ENCODE measurements around the gene TTF2. TPM values are rescaled to one million over a fixed set of nuclear protein-coding genes. Genes with fewer than 3 reads are reported as not detected.

Gene TTF2
- total and polyA plus RNA-seq, 2 experiments from 2014 or later: 13.5 to 28.3 TPM

DNA sequence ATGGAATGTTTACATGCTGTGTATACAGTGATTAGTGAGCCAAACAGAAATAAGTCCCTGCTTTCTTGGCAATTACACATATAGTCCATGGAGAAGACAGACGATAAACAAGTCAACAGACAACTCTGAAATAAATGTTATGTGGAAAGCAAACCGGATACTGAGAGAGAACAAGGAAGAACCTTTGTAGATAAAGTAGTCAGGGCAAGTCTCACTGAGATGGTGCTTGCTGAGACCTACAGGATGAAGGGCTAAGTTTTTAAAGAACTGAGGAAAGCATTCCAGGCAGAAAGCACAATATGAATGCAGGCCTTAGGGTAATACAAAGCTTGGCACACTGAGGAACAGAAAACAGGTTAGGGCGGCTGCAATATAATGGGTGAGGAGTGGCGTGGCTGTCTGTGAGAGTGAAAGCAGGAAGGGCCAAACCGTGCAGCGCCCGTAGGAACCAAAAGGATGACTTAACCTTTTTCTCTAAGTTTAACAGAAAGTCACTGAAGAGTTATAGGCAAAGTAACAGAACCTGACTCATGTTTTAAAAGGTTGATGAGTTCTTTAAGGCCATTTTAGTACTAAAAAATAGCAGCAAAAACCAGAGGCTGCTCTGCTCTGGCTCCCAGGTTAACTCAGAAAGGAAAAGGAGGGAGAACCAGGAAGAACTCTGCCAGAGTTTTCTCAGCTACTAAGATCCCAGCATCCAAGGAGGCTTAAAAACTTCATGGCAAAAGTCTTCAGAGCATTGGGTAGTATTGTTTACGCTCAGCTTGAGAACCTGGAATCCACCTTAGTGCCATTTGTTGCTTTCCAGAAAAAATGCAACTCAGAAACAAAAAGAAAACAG, 8.7 kb upstream of the TTF2 start:
- no peak overlapping the region for H3K4me3 ChIP-seq
- peak in 1 of 2 donors; percentile 21 for DNase-seq (ENCODE audit: low read depth in 1 of 2, low spot score in 1 of 2)
- no peaks in the 10 kb centered on the region for H3K4me1 ChIP-seq (ENCODE audit: low read depth)
- no peak overlapping the region for H3K27ac ChIP-seq
- H3K36me3 ChIP-seq: no peaks in the 10 kb centered on the region
- H3K27me3 ChIP-seq: no peaks in the 10 kb centered on the region
- TF ChIP-seq, protein P1, sequence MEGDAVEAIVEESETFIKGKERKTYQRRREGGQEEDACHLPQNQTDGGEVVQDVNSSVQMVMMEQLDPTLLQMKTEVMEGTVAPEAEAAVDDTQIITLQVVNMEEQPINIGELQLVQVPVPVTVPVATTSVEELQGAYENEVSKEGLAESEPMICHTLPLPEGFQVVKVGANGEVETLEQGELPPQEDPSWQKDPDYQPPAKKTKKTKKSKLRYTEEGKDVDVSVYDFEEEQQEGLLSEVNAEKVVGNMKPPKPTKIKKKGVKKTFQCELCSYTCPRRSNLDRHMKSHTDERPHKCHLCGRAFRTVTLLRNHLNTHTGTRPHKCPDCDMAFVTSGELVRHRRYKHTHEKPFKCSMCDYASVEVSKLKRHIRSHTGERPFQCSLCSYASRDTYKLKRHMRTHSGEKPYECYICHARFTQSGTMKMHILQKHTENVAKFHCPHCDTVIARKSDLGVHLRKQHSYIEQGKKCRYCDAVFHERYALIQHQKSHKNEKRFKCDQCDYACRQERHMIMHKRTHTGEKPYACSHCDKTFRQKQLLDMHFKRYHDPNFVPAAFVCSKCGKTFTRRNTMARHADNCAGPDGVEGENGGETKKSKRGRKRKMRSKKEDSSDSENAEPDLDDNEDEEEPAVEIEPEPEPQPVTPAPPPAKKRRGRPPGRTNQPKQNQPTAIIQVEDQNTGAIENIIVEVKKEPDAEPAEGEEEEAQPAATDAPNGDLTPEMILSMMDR (IDR thresholded peaks at IDR 0.05; ENCODE audit: low read depth, low read length): no peak
- H3K9me3 ChIP-seq (ENCODE audit: low read depth): no peaks in the 10 kb centered on the region

DNA sequence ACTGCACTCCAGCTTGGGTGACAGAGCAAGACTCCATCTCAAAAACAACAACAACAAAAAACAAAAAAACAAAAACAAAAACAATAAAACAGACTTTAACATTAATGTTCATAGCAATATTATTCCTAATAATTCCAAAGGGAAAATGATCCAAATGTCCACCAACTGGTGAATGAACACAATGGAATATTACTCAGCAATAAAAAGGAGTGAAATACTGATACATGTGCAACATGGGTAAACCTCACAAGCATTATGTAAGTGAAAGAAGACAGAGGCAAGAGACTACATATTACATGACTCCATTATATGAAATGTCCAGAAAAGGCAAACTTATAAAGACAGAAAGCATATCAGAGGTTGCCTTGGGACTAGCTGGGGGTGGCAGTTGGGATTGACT, 6.1 kb upstream of the TTF2 start:
- no peak overlapping the region for H3K27ac ChIP-seq
- H3K4me3 ChIP-seq: no peak overlapping the region
- no peaks in the 10 kb centered on the region for H3K27me3 ChIP-seq
- H3K9me3 ChIP-seq (ENCODE audit: low read depth): no peaks in the 10 kb centered on the region
- H3K4me1 ChIP-seq (ENCODE audit: low read depth): peaks cover 5% of the 10 kb centered on the region
- TF ChIP-seq, protein P1 (IDR thresholded peaks at IDR 0.05; ENCODE audit: low read depth, low read length): no peak
- H3K36me3 ChIP-seq: no peaks in the 10 kb centered on the region
- no peak for DNase-seq (ENCODE audit: low read depth in 1 of 2, low spot score in 1 of 2)

DNA sequence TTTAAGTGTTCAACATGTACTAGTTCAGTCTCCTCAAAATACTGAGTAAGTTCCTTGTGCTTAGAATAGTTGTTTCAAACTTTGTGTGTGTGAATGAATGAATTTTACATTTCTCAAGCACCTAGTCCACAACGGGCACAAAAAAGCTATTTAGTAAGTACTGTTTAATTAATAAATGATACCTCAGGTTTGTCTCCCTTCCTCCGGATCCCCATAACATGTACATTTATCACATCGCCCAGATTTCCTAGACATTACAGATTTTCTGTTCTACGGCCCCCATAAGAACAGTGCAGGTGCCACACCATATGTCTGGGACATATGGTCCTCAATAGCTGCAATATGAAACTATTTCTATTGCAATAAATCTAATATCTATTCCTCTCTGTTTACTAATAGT, 1.3 kb upstream of the TTF2 start:
- Histone ChIP-seq H3K36me3 (no peaks in the 10 kb centered on the region), H3K4me3 (peak overlapping the region; percentile 46), H3K27me3 (no peaks in the 10 kb centered on the region), H3K9me3 (ENCODE audit: low read depth) (no peaks in the 10 kb centered on the region), H3K4me1 (ENCODE audit: low read depth) (peaks cover 6% of the 10 kb centered on the region), H3K27ac (no peak overlapping the region)
- TF ChIP-seq, protein P1 (IDR thresholded peaks at IDR 0.05; ENCODE audit: low read depth, low read length): no peak
- no peak for DNase-seq (ENCODE audit: low read depth in 1 of 2, low spot score in 1 of 2)

DNA sequence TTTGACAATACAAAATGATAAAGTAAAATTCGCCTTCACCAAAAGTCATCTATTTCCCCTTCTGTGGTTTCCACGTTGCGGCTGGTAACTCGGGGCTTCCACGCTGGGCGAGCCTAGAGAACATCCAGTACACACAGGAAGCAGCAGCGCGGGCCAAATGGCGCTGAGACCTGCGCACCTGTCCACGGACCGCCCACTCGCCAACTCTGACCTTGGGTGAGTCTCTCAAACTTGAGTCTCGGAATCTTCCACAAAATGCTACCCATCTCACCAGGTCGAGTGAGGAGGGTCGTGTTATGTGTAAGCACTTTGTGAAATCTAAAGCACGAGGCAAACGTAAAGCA, 820 bp upstream of the TTF2 start:
- Histone ChIP-seq H3K27me3 (no peaks in the 10 kb centered on the region), H3K4me1 (ENCODE audit: low read depth) (peaks cover 6% of the 10 kb centered on the region), H3K9me3 (ENCODE audit: low read depth) (no peaks in the 10 kb centered on the region), H3K27ac (peak overlapping the region; percentile 70), H3K4me3 (peak overlapping the region; percentile 46), H3K36me3 (no peaks in the 10 kb centered on the region)
- DNase-seq (ENCODE audit: low read depth in 1 of 2, low spot score in 1 of 2): no peak
- TF ChIP-seq, protein P1 (IDR thresholded peaks at IDR 0.05; ENCODE audit: low read depth, low read length): no peak

DNA sequence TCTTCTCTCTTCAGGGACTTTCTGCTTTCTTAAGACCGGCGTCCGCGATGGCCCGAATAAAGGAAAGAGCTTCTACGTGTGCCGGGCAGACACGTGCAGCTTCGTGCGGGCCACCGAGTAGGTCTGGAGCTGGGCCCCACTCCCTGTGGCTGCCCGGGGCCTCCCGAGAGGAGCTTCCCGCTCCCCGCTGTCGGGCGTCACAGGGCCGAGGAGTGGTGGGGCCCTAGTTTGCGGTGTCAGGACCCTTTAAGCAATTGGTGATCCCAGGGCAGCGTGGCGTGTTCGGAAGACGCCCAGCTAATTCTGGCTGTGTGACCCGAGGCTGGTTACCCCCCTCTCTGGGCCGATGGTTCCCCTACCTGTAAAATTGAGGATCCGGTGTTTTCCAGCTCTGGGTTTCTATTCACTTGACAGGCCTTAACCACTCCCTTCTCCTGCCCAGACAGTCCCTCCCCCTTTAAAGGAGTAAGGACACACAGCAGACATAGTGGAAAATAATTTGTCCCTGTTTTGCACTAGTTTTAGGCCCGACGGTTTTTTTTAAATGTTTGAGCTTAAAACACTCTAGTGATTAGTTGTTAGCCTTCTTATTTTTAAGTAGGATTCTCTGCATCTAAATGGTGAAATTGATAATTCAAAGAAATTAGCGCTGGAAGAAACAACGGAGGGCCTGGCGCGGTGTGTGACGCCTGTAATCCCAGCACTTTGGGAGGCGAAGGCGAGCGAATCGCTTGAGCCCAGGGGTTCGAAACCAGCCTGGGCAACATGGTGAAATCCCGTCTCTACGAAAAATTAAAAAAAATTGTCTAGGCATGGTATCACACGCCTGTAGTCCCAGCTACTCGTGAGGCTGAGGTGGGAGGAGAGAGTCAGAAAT, 553 bp downstream of the TTF2 start:
- Histone ChIP-seq H3K4me3 (peak overlapping the region; percentile 46), H3K36me3 (no peaks in the 10 kb centered on the region), H3K4me1 (ENCODE audit: low read depth) (peaks cover 6% of the 10 kb centered on the region), H3K9me3 (ENCODE audit: low read depth) (no peaks in the 10 kb centered on the region), H3K27ac (no peak overlapping the region), H3K27me3 (no peaks in the 10 kb centered on the region)
- DNase-seq (ENCODE audit: low read depth in 1 of 2, low spot score in 1 of 2): peak in 1 of 2 donors; percentile 52
- TF ChIP-seq, protein P1 (IDR thresholded peaks at IDR 0.05; ENCODE audit: low read depth, low read length): no peak
